HG03521 (cell line): ENCODE data around the gene ENTREP1.
"Not testable (repeated sequence)": the region's sequence is repeated elsewhere in the genome, so short reads cannot be mapped to it uniquely, and the experiment has no call there.

ENCODE experiments used
- ATAC-seq: cut with Tn5 transposase; IDR thresholded peaks from one replicate; pipeline ENCODE4 v1.9.1; 2021; ENCODE audit warnings: mild to moderate bottlenecking, moderate library complexity; ENCODE audit not compliant: unreplicated experiment

The ENTREP1 gene

GRCh38 chr9:69440254-69440955 is 115.4 kb downstream of the ENTREP1 start:
- ATAC-seq = not testable (repeated sequence)
